ENCODE measurements around the gene ZFYVE28.

ZFYVE28 gene

GRCh38 chr4:2260344-2261109 is 157.9 kb downstream of the ZFYVE28 start:
- peak overlapping the region; percentile 58; the same call in 1 of the 2 replicates for H3K9ac ChIP-seq (ENCODE audit: low read depth, low read length)
- H3K36me3 ChIP-seq (ENCODE audit: insufficient read depth, low read depth, low read length), result no peaks in the 10 kb centered on the region
- H3K27ac ChIP-seq (ENCODE audit: low read length), result no peak overlapping the region

GRCh38 chr4:2259541-2260343 is 158.7 kb downstream of the ZFYVE28 start:
- no peak overlapping the region for H3K27ac ChIP-seq (ENCODE audit: low read length)
- H3K36me3 ChIP-seq (ENCODE audit: insufficient read depth, low read depth, low read length), result peaks cover 2% of the 10 kb centered on the region; the same call in 1 of the 2 replicates
- no peak overlapping the region for H3K4me3 ChIP-seq (ENCODE audit: low read length)
- no peak overlapping the region for H3K9ac ChIP-seq (ENCODE audit: low read depth, low read length)
- peaks cover 4% of the 10 kb centered on the region; the same call in 1 of the 2 replicates for H3K27me3 ChIP-seq (ENCODE audit: insufficient read depth, low read length)
- H3K9me3 ChIP-seq (ENCODE audit: insufficient read depth, low read depth, low read length), result no peaks in the 10 kb centered on the region
- no peaks in the 10 kb centered on the region for H3K4me1 ChIP-seq (ENCODE audit: insufficient read depth, low read length)

More at GRCh38 chr4:2260344-2261109, 157.9 kb downstream of the ZFYVE28 start:
- H3K4me3 ChIP-seq (ENCODE audit: low read length), result peak overlapping the region; percentile 73; the same call in 1 of the 2 replicates
- H3K9me3 ChIP-seq (ENCODE audit: insufficient read depth, low read depth, low read length), result no peaks in the 10 kb centered on the region
- no peaks in the 10 kb centered on the region for H3K4me1 ChIP-seq (ENCODE audit: insufficient read depth, low read length)
- peaks cover 4% of the 10 kb centered on the region; the same call in 1 of the 2 replicates for H3K27me3 ChIP-seq (ENCODE audit: insufficient read depth, low read length)

- Histone ChIP-seq H3K27me3 (ENCODE audit: insufficient read depth, low read length) (peaks cover 4% of the 10 kb centered on the region; the same call in 1 of the 2 replicates), H3K9me3 (ENCODE audit: insufficient read depth, low read depth, low read length) (no peaks in the 10 kb centered on the region), H3K9ac (ENCODE audit: low read depth, low read length) (no peak overlapping the region), H3K36me3 (ENCODE audit: insufficient read depth, low read depth, low read length) (peaks cover 5% of the 10 kb centered on the region; the same call in 1 of the 2 replicates), H3K4me1 (ENCODE audit: insufficient read depth, low read length) (no peaks in the 10 kb centered on the region), H3K4me3 (ENCODE audit: low read length) (no peak overlapping the region), H3K27ac (ENCODE audit: low read length) (no peak overlapping the region)
These were observed 159.4 kb downstream of the ZFYVE28 start for GRCh38 chr4:2259036-2259540.

GRCh38 chr4:2258091-2259035 is 160.1 kb downstream of the ZFYVE28 start:
- Histone ChIP-seq H3K36me3 (ENCODE audit: insufficient read depth, low read depth, low read length) (peaks cover 5% of the 10 kb centered on the region; the same call in 1 of the 2 replicates), H3K27me3 (ENCODE audit: insufficient read depth, low read length) (peaks cover 2% of the 10 kb centered on the region; the same call in 1 of the 2 replicates), H3K9ac (ENCODE audit: low read depth, low read length) (no peak overlapping the region), H3K4me1 (ENCODE audit: insufficient read depth, low read length) (no peaks in the 10 kb centered on the region), H3K27ac (ENCODE audit: low read length) (no peak overlapping the region), H3K9me3 (ENCODE audit: insufficient read depth, low read depth, low read length) (no peaks in the 10 kb centered on the region), H3K4me3 (ENCODE audit: low read length) (no peak overlapping the region)

GRCh38 chr4:2257361-2258081 is 160.9 kb downstream of the ZFYVE28 start:
- Histone ChIP-seq H3K9ac (ENCODE audit: low read depth, low read length) (no peak overlapping the region), H3K4me1 (ENCODE audit: insufficient read depth, low read length) (no peaks in the 10 kb centered on the region), H3K4me3 (ENCODE audit: low read length) (no peak overlapping the region), H3K27me3 (ENCODE audit: insufficient read depth, low read length) (no peaks in the 10 kb centered on the region), H3K36me3 (ENCODE audit: insufficient read depth, low read depth, low read length) (peaks cover 5% of the 10 kb centered on the region; the same call in 1 of the 2 replicates), H3K27ac (ENCODE audit: low read length) (no peak overlapping the region), H3K9me3 (ENCODE audit: insufficient read depth, low read depth, low read length) (no peaks in the 10 kb centered on the region)

GRCh38 chr4:2256781-2257191 is 161.7 kb downstream of the ZFYVE28 start:
- no peaks in the 10 kb centered on the region for H3K27me3 ChIP-seq (ENCODE audit: insufficient read depth, low read length)
- no peaks in the 10 kb centered on the region for H3K4me1 ChIP-seq (ENCODE audit: insufficient read depth, low read length)
- H3K27ac ChIP-seq (ENCODE audit: low read length), result no peak overlapping the region
- peaks cover 5% of the 10 kb centered on the region; the same call in 1 of the 2 replicates for H3K36me3 ChIP-seq (ENCODE audit: insufficient read depth, low read depth, low read length)
- H3K9ac ChIP-seq (ENCODE audit: low read depth, low read length), result no peak overlapping the region
- no peaks in the 10 kb centered on the region for H3K9me3 ChIP-seq (ENCODE audit: insufficient read depth, low read depth, low read length)
- no peak overlapping the region for H3K4me3 ChIP-seq (ENCODE audit: low read length)

GRCh38 chr4:2256156-2256731 is 162.2 kb downstream of the ZFYVE28 start:
- H3K4me3 ChIP-seq (ENCODE audit: low read length), result no peak overlapping the region
- no peaks in the 10 kb centered on the region for H3K9me3 ChIP-seq (ENCODE audit: insufficient read depth, low read depth, low read length)
- H3K27ac ChIP-seq (ENCODE audit: low read length), result no peak overlapping the region
- no peak overlapping the region for H3K9ac ChIP-seq (ENCODE audit: low read depth, low read length)
- peaks cover 5% of the 10 kb centered on the region; the same call in 1 of the 2 replicates for H3K36me3 ChIP-seq (ENCODE audit: insufficient read depth, low read depth, low read length)
- no peaks in the 10 kb centered on the region for H3K4me1 ChIP-seq (ENCODE audit: insufficient read depth, low read length)
- H3K27me3 ChIP-seq (ENCODE audit: insufficient read depth, low read length), result no peaks in the 10 kb centered on the region

GRCh38 chr4:2255501-2256155 is 162.8 kb downstream of the ZFYVE28 start:
- H3K9me3 ChIP-seq (ENCODE audit: insufficient read depth, low read depth, low read length), result no peaks in the 10 kb centered on the region
- H3K4me1 ChIP-seq (ENCODE audit: insufficient read depth, low read length), result no peaks in the 10 kb centered on the region
- H3K36me3 ChIP-seq (ENCODE audit: insufficient read depth, low read depth, low read length), result peaks cover 5% of the 10 kb centered on the region; the same call in 1 of the 2 replicates
- no peak overlapping the region for H3K4me3 ChIP-seq (ENCODE audit: low read length)
- no peak overlapping the region for H3K27ac ChIP-seq (ENCODE audit: low read length)
- no peaks in the 10 kb centered on the region for H3K27me3 ChIP-seq (ENCODE audit: insufficient read depth, low read length)
- H3K9ac ChIP-seq (ENCODE audit: low read depth, low read length), result no peak overlapping the region

GRCh38 chr4:2254665-2255500 is 163.6 kb downstream of the ZFYVE28 start:
- H3K27ac ChIP-seq (ENCODE audit: low read length), result no peak overlapping the region
- H3K9ac ChIP-seq (ENCODE audit: low read depth, low read length), result no peak overlapping the region
- no peak overlapping the region for H3K4me3 ChIP-seq (ENCODE audit: low read length)
- H3K4me1 ChIP-seq (ENCODE audit: insufficient read depth, low read length), result no peaks in the 10 kb centered on the region
- no peaks in the 10 kb centered on the region for H3K27me3 ChIP-seq (ENCODE audit: insufficient read depth, low read length)
- peaks cover 5% of the 10 kb centered on the region; the same call in 1 of the 2 replicates for H3K36me3 ChIP-seq (ENCODE audit: insufficient read depth, low read depth, low read length)
- H3K9me3 ChIP-seq (ENCODE audit: insufficient read depth, low read depth, low read length), result no peaks in the 10 kb centered on the region
